Parathyroid adenoma (tissue), 2 donors: ENCODE results near the gene C19orf73.
"Not testable (repeated sequence)": the region's sequence is repeated elsewhere in the genome, so short reads cannot be mapped to it uniquely, and the experiment has no call there.

Experiments used
- H2AFZ ChIP-seq: fragments of 300-600 bp; sonication (generic); one replicate; pipeline ENCODE4 v1.7.0; 2017; ENCODE audit warnings: antibody characterized with exemption, mild to moderate bottlenecking
- H3K27ac ChIP-seq: fragments of 300-600 bp; sonication (generic); one replicate; pipeline ENCODE4 v1.7.0; 2017
- H3K27me3 ChIP-seq: fragments of 300-600 bp; sonication (generic); one replicate; pipeline ENCODE4 v1.7.0; 2017; ENCODE audit warnings: low read length; ENCODE audit not compliant: control insufficient read depth, insufficient read depth
- H3K36me3 ChIP-seq: fragments of 300-600 bp; sonication (generic); one replicate; pipeline ENCODE4 v1.7.0; 2017; ENCODE audit warnings: low read length; ENCODE audit not compliant: control insufficient read depth, insufficient read depth
- H3K4me1 ChIP-seq: fragments of 300-600 bp; sonication (generic); one replicate; pipeline ENCODE4 v1.7.0; 2017; ENCODE audit warnings: control low read depth
- H3K4me2 ChIP-seq: fragments of 300-600 bp; sonication (generic); one replicate; pipeline ENCODE4 v1.7.0; 2017; ENCODE audit warnings: low read length
- H3K4me3 ChIP-seq: fragments of 300-600 bp; sonication (generic); one replicate; pipeline ENCODE4 v1.7.0; 2017; ENCODE audit warnings: low read depth, low read length
- H3K79me2 ChIP-seq: fragments of 300-600 bp; sonication (generic); one replicate; pipeline ENCODE4 v1.7.0; 2017; ENCODE audit warnings: control low read depth
- H3K9ac ChIP-seq: fragments of 300-600 bp; sonication (generic); one replicate; pipeline ENCODE4 v1.7.0; 2017; ENCODE audit warnings: mild to moderate bottlenecking
- H3K9me3 ChIP-seq: fragments of 300-600 bp; sonication (generic); one replicate; pipeline ENCODE4 v1.7.0; 2017; ENCODE audit warnings: low read length; ENCODE audit not compliant: control insufficient read depth
- TF ChIP-seq, protein P1 (sequence below): fragments of 300-600 bp; sonication (generic); IDR thresholded peaks from one replicate; pipeline ENCODE4 v1.7.0; 2017; ENCODE audit warnings: antibody characterized with exemption, mild to moderate bottlenecking
- donor health status: primary hyperparathyroidism.

The C19orf73 gene

DNA sequence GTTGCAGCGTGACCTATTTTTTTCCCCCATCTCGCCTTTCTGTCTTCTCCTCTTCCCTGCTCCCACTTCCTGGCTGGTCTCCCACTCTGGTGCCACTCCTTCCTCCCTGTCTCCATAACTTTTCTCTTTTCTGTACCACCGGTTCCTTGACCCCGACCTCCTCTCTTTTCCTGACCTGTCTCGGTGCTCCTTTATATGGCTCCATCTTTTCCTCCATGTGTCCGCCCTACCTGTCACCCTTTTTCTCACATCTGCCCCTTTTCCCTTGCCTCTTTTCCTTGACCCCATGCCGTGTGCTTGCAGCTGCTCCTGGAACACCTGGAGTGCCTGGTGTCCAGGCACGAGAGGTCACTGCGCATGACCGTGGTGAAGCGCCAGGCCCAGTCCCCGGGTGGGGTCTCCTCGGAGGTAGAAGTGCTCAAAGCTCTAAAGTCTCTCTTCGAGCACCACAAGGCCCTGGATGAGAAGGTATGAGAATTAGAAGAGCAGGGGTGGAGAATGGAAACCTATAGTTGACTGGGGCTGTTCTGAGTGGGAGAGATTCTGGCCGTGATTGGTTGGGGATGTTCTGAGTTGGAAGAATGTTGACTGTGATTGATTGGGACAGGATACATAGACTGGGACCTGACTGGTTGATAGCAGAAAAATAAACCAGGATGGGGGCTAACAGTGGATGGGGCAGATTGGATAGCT, 9.7 kb upstream of the C19orf73 start:
- no peak overlapping the region for H3K4me3 ChIP-seq
- no peak overlapping the region for H3K27ac ChIP-seq
- no peaks in the 10 kb centered on the region for H3K9me3 ChIP-seq
- no peak overlapping the region for H3K4me2 ChIP-seq
- no peak overlapping the region for H3K9ac ChIP-seq
- peaks cover 2% of the 10 kb centered on the region for H3K79me2 ChIP-seq
- no peak overlapping the region for H2AFZ ChIP-seq
- H3K27me3 ChIP-seq, result no peaks in the 10 kb centered on the region
- peaks cover 2% of the 10 kb centered on the region for H3K4me1 ChIP-seq
- TF ChIP-seq, protein P1, sequence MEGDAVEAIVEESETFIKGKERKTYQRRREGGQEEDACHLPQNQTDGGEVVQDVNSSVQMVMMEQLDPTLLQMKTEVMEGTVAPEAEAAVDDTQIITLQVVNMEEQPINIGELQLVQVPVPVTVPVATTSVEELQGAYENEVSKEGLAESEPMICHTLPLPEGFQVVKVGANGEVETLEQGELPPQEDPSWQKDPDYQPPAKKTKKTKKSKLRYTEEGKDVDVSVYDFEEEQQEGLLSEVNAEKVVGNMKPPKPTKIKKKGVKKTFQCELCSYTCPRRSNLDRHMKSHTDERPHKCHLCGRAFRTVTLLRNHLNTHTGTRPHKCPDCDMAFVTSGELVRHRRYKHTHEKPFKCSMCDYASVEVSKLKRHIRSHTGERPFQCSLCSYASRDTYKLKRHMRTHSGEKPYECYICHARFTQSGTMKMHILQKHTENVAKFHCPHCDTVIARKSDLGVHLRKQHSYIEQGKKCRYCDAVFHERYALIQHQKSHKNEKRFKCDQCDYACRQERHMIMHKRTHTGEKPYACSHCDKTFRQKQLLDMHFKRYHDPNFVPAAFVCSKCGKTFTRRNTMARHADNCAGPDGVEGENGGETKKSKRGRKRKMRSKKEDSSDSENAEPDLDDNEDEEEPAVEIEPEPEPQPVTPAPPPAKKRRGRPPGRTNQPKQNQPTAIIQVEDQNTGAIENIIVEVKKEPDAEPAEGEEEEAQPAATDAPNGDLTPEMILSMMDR, result no peak
- H3K36me3 ChIP-seq, result no peaks in the 10 kb centered on the region

DNA sequence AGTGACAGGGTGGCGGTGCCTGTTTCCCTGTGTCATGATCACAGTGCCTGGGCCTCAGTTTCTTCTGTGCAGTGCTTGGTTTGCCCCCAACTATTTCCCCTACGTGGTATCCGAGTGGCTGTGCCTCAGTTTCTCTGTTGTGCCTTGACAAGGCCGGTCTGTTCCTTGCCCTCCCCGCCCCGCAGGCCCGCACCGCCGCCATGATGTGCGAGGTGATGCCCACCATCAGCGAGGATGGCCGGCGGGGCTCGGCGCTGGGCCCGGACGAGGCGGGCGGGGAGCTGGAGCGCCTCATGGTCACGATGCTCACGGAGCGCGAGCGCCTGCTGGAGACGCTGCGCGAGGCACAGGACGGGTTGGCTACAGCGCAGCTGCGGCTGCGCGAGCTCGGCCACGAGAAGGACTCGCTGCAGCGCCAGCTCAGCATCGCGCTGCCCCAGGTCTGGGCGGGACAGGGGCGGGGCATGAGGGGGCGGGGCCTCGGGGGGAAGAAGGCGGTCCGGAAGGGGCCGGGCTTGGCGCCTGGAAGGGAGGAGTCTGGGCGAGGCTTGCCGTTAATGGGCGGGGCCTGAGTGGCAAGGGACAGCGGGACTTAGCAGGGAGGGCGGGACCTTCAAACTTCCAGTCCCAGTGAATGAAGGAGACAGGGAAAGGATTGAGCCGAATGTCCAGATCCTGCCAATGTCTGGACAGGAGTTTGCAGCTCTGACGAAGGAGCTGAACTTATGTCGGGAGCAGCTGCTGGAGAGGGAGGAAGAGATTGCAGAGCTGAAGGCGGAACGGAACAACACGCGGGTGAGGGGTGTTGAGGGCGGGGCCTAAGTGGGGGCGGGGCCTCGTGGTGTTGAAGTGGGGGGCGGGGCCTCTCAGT, 9.0 kb upstream of the C19orf73 start:
- Histone ChIP-seq H3K27ac (peak overlapping the region; percentile 62), H2AFZ (peak overlapping the region; percentile 97), H3K4me3 (peak overlapping the region; percentile 31), H3K9ac (no peak overlapping the region), H3K27me3 (no peaks in the 10 kb centered on the region), H3K4me2 (peak overlapping the region; percentile 78), H3K79me2 (peaks cover 2% of the 10 kb centered on the region), H3K36me3 (no peaks in the 10 kb centered on the region), H3K9me3 (no peaks in the 10 kb centered on the region), H3K4me1 (peaks cover 2% of the 10 kb centered on the region)
- TF ChIP-seq, protein P1, result peak; percentile 36

DNA sequence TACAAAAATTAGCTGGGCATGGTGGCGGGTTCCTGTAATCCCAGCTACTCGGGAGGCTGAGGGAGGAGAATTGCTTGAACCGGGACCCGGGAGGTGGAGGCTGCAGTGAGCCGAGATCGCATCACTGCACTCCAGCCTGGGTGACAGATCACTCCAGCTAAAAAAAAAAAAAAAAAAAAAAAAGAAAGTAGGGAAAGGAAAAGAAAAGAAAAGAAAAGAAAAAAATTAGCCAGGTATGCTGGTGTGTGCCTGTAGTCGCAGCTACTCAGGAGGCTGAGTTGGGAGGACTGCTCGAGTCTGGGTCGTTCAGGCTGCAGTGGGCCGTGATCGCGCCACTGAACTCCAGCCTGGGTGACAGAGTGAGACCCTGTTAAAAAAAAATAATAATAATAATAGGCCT, 8.3 kb upstream of the C19orf73 start:
- not testable (repeated sequence) for H3K9ac ChIP-seq
- peak overlapping the region; percentile 62 for H3K27ac ChIP-seq
- peak overlapping the region; percentile 31 for H3K4me3 ChIP-seq

DNA sequence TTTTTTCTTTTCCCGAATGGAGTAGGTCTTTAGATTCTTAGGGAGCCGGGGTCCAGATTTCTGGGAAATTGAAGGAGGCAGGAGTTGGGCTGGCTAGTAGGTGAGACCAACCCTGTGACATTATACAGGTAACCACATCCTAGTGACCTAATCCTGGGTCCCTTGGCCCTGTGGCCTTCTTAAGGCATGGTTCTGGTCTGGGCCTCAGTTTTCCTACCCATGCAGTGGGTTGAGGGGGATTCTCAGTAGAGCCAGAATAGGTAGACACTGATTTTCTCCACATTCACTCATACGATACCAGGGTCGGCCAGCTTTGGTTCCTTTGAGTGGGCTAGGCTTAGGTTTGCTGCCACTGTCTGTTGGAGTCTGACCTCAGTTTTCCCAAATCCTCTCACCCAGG, 7.6 kb upstream of the C19orf73 start:
- Histone ChIP-seq H3K9me3 (no peaks in the 10 kb centered on the region), H3K27me3 (no peaks in the 10 kb centered on the region), H3K4me1 (peaks cover 2% of the 10 kb centered on the region), H3K4me3 (no peak overlapping the region), H3K4me2 (no peak overlapping the region), H3K36me3 (no peaks in the 10 kb centered on the region), H3K27ac (no peak overlapping the region), H3K9ac (no peak overlapping the region), H3K79me2 (peaks cover 2% of the 10 kb centered on the region), H2AFZ (no peak overlapping the region)
- TF ChIP-seq, protein P1, result no peak

More for the DNA sequence above, 8.3 kb upstream of the C19orf73 start:
- H3K36me3 ChIP-seq, H3K27me3 ChIP-seq, H3K4me2 ChIP-seq, H3K9me3 ChIP-seq, H3K4me1 ChIP-seq, H3K79me2 ChIP-seq: not testable (repeated sequence)
- H2AFZ ChIP-seq, result peak overlapping the region; percentile 97

DNA sequence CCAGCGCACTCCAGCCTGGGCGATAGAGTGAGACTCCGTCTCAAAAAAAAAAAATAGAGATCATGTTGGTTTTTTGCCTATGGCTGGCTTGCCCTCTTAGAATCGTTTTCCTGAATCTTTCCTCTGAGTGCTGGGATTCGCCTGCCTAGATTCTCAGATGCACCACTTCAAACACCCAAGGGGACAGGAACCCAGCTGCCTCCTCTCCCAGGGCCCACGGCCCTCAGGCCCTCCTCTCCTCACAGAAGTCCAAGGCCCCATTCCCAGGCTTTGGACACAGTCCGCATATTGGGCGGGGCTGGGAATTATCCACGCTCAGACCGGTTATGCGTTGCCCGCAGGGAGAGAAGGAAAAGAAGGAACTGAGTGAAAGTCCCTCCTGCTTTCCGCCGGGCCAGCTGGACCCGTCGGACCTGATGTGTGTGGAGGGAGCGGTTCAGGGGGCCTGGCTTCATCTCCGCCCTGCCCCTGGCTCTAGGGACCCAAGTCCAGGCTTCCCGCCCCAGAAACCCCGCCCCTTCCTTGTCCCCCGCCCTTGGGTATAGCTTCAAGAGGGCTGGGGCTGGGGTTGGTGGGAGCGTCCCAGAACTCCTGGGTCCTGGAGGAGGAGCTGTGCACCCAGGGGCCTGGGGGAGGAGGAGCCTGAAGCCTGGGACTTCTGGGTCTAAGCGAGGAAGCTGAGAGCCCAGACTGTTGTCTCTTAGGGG, 6.2 kb upstream of the C19orf73 start:
- H3K9ac ChIP-seq, result no peak overlapping the region
- H2AFZ ChIP-seq, result no peak overlapping the region
- H3K27ac ChIP-seq, result no peak overlapping the region
- no peaks in the 10 kb centered on the region for H3K9me3 ChIP-seq
- H3K4me1 ChIP-seq, result peaks cover 10% of the 10 kb centered on the region
- H3K4me2 ChIP-seq, result no peak overlapping the region
- H3K27me3 ChIP-seq, result no peaks in the 10 kb centered on the region
- TF ChIP-seq, protein P1, result no peak
- no peak overlapping the region for H3K4me3 ChIP-seq
- H3K79me2 ChIP-seq, result peaks cover 2% of the 10 kb centered on the region
- no peaks in the 10 kb centered on the region for H3K36me3 ChIP-seq

DNA sequence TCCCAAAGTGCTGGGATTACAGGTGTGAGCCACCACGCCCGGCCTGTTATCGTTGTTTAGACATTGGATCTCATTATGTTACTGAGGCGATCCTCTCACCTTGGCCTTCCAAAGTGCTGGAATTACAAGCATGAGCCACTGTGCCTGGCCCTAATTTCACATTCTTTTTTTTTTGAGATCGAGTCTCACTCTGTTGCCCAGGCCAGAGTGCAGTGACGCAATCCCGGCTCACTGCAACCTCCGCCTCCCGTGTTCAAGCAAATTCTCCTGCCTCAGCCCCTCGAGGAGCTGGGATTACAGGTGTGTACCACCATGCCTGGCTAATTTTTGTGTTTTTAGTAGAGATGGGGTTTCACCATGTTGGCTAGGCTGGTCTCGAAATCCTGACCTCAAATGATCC, 4.3 kb upstream of the C19orf73 start:
- H3K4me1 ChIP-seq, result peaks cover 13% of the 10 kb centered on the region
- H3K4me3 ChIP-seq, H2AFZ ChIP-seq, H3K27ac ChIP-seq, H3K27me3 ChIP-seq, H3K36me3 ChIP-seq, H3K79me2 ChIP-seq, H3K9ac ChIP-seq, H3K4me2 ChIP-seq, H3K9me3 ChIP-seq: not testable (repeated sequence)

DNA sequence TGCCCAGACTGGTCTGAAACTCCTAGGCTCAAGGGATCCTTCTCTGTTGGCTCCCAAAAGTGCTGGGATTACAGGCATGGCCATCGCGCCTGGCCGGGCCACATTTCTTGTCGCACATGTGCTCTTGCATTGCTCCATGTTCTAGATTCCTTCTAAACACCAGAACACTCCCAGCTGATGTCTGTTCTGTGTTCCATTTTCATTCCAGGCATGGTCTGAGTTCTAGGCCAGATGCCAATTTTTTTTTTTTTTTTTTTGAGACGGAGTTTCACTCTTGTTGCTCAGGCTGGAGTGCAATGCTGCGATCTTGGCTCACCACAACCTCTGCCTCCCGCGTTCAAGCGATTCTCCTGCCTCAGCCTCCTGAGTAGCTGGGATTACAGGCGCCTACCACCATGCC, 2.9 kb upstream of the C19orf73 start:
- H3K79me2 ChIP-seq, H2AFZ ChIP-seq, H3K4me3 ChIP-seq, H3K9ac ChIP-seq, H3K4me2 ChIP-seq, H3K27me3 ChIP-seq, H3K27ac ChIP-seq, H3K36me3 ChIP-seq, H3K9me3 ChIP-seq: not testable (repeated sequence)
- H3K4me1 ChIP-seq, result peaks cover 17% of the 10 kb centered on the region
